HG02571 (cell line): ENCODE results near the gene DUSP5.

Experiments used
- ATAC-seq: cut with Tn5 transposase; IDR thresholded peaks from one replicate; pipeline ENCODE4 v1.9.1; 2021; ENCODE audit warnings: mild to moderate bottlenecking, moderate library complexity; ENCODE audit not compliant: unreplicated experiment

The DUSP5 gene

GRCh38 chr10:110479710-110480109 lies 18.0 kb upstream of the DUSP5 start:
- ATAC-seq = no peak

DNA sequence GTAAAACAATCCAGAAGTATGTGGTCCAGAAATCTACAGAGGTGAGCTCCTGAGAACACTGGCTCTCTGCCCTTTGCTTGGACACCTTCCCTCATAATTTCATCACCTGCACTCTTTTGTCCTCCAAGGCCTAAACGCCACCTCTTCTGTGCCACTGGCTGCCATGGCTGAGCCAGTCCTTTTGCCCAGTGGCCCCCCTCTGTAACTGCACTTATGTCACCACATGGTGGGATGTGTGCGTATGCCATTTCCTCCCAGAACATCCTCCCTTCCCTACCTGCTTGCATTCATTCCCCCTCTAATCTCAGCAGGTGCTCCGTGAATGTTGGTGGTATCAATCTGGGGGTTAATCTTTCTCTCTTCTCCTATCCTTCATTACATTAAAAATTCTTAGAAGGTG lies 17.3 kb upstream of the DUSP5 start:
- ATAC-seq = no peak

DNA sequence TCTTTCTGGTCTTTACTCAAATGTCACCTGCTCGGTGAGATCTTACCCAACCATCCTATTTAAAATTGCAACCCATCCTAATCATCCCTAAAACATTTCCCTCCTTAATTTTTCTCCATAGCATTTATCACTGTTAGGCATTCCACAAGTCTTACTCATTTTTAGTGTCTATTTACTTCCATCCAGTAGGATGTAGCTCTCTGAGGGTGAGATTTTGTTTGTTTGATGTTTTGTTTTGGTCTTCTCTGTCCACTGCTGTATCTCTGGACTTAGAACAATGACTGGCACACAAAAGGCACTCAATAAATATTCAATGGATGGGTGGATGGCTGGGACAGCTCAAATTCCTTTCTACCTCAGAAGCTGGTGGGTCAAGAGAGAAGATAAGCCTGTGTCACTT lies 15.8 kb upstream of the DUSP5 start:
- ATAC-seq = no peak

DNA sequence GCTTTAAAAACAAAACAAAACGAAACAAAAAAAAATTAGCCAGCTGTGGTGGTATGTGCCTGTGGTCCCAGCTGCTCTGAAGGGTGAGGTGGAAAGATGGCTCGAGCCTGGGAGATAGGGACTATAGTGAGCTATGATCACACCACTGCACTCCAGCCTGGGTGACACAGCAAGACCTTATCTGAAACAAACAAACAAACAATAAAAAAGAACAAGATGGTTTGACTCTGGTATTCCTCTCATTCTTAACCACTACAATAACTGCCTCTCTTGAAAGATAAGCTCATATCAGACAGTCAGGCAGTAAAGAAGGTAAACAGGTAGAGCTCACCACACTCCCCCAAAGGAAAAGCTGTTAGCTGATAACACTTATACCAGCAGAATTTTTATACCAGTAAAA lies 14.1 kb upstream of the DUSP5 start:
- ATAC-seq = no peak

GRCh38 chr10:110485541-110485940 lies 12.2 kb upstream of the DUSP5 start:
- ATAC-seq = no peak

- no peak for ATAC-seq
Observed at GRCh38 chr10:110486680-110487410, 10.9 kb upstream of the DUSP5 start.

DNA sequence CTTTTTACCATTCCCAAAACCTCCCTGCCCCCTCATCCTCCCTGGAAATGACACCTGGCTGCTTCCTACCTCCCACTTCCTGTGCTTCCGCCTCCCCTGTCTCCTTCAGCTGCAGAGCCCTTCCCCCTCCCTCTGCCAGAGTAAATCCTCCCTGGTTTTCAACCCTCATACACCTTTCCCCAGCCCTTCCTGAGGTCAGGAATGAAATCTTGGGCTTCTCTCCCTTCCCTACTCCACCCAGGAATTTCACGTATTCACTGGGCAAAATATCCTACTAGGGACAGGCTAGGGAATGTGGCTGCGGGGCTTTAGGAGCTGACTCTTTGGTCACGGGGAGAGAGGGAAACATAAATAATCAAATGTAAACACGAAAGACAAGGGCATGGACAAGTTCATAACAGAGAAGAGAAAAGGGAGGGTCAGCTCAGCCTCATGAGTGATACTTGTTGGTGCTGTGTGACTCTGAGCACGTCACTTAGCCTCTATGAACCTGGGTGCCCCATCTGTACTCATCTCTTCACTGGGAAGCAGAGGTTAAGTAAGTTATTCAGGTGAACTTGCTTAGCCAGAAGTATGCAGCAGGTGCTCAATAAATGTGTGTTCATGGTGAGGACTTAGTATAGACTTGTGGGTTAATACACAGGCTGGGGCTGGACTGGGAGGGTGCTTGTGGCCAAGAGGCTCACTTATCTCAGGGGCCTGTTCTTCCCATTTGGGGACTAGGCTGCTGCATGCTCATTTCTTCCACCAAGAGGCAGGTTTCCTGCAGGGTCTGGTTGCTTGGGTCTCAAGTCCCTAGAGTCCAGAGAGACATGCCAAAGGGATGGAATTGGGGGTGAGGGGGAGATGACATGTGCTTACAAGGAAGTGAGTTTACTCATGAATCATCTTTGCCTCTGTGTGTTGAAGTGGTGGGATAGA lies 10.0 kb upstream of the DUSP5 start:
- ATAC-seq = no peak

DNA sequence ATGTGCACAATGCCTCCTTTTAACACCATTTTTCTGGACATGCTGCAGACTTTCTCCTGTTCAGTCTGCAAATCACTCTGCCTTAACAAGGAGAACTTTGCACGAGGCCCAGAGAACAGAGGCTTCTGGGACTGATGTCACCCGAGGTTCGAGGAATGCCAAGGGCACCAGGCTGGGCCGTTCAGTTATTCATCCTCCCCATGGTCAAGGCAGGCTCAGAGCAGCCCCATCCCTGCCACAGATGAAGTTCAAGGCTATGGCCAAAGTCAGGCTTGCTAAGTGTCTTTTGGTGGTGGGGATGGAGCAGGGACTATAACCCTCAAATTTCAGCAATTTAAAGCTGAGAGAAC lies 9.4 kb upstream of the DUSP5 start:
- no peak for ATAC-seq

DNA sequence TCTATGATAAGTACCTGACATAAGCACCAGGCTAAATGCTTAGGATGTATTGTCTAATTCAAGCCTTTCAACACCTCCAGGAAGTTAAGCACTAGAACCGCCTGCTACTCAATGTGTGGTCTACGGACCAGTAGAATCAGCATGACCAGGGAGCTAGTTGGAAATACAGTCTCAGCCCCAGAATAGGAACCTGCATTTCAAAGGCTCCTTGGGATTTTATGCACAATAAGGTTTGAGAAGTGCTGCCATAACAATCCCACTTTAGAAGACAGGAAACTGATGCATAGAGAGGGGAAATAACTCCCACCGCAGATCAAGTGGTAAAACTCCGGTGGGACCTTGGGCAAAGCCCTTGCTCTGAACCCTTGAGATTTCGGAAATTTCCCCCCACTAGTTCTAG lies 8.8 kb upstream of the DUSP5 start:
- no peak for ATAC-seq

DNA sequence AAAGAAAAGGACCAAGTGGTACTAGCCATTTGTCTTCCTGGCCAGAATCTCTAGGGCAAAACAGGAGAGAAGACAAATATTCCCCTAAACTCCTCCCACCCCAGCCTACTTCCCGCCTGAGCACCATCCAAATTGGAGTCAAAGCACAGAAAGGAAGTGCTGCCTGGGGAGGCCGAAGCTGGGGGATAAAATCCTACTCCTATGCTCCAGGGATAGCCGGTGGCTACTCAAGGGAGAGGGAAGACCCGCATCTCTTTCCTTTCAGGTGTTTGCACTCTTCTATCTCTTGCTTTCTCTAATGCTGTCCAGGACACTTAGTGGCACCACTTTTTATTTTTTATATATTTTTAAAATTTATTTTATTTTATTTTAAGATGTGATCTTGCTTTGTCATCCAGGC lies 7.1 kb upstream of the DUSP5 start:
- ATAC-seq = no peak

GRCh38 chr10:110491346-110491745 lies 6.4 kb upstream of the DUSP5 start:
- no peak for ATAC-seq

DNA sequence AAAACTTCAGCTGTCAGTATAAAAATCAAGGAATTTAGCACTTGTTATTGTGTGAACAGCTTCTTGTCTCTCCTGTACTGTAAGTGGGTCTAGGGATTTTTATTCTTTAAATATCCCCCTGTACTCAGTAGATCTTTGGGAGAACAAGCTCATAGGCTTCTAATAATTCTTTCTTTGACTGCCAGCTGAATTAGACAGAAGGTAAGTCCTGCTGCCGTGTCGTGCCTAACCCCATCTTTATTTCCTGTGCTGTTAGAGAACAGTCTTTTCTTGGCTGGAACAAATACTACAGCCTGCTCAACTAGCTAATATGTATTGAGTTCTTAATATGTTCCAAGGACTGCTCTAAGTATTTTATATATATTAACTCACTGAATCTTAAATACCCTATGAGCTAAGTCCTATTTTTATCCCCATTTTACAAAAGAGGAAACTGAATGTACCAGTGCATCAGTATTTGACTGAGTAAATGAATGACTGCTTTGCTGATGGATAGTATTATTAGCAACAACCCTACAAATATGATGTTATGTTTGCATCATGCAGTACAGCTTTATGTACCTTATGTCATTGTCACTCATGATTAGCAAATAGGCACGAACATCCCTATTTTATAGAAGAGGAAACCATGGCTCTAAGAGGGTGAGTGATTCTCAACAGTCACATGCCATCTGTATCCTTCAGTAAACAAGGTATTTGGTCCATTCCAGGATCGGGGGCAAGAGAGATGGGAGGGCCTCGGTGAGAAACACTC lies 5.5 kb upstream of the DUSP5 start:
- ATAC-seq = no peak

- no peak for ATAC-seq
Observed at GRCh38 chr10:110493832-110494426, 3.8 kb upstream of the DUSP5 start.

- ATAC-seq = no peak
Observed at GRCh38 chr10:110494532-110494931, 3.2 kb upstream of the DUSP5 start.

GRCh38 chr10:110495731-110496552 lies 1.8 kb upstream of the DUSP5 start:
- no peak for ATAC-seq

GRCh38 chr10:110496553-110497437 lies 912 bp upstream of the DUSP5 start:
- no peak for ATAC-seq

DNA sequence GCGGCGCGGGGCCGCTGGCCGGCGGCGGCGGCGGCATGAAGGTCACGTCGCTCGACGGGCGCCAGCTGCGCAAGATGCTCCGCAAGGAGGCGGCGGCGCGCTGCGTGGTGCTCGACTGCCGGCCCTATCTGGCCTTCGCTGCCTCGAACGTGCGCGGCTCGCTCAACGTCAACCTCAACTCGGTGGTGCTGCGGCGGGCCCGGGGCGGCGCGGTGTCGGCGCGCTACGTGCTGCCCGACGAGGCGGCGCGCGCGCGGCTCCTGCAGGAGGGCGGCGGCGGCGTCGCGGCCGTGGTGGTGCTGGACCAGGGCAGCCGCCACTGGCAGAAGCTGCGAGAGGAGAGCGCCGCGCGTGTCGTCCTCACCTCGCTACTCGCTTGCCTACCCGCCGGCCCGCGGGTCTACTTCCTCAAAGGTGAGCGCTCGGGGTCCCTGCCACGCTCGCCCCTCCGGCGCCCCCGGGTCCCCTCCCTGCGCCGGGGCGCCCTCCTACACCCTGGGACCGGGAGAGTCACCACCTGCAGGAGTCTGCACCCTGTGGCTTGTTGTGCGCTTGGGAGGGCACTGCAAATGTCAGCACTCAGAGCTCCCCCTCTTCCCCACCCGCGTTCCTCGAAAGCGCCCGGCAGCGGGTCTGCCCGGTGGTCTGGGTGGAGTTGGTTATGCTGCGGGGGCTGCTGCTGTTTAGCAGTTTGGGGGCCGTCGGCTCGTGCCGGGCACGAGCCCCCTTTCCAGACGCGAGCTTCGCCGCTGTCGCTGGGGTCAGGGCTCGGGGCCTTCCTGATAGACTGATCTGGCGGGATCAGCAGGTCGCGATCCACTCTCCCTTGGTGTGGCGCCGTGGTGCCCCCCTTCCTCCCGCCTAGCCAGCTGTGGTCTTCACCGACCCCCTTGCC lies 627 bp downstream of the DUSP5 start:
- peak; percentile 17 for ATAC-seq
